HepG2 (cell line): ENCODE data around the gene IL6ST. TPM values are rescaled to one million over a fixed set of nuclear protein-coding genes. Genes with fewer than 3 reads are reported as not detected.
A peak's percentile ranks its signal among the peaks of the same experiment; 100 is the strongest.

ENCODE experiments used
- ATF5 ChIP-seq: sonication (generic); formaldehyde crosslinking; IDR thresholded peaks from 2 replicates; pipeline ENCODE4 v1.4.0; 2020; ENCODE audit warnings: mild to moderate bottlenecking, low read depth, missing genetic modification reagents
- ATRX ChIP-seq: sonication (generic); formaldehyde crosslinking; IDR thresholded peaks from 2 replicates; pipeline ENCODE4 v1.4.0; 2020; ENCODE audit warnings: missing genetic modification reagents, borderline replicate concordance
- CBX5 ChIP-seq: sonication (generic); formaldehyde crosslinking; IDR thresholded peaks from 2 replicates; pipeline ENCODE4 v1.4.0; 2020; ENCODE audit warnings: missing genetic modification reagents, borderline replicate concordance
- DRAP1 ChIP-seq: IDR thresholded peaks from 2 replicates; pipeline ENCODE4 v1.6.1; 2016; ENCODE audit warnings: missing genetic modification reagents, missing compliant biosample characterization
- HIVEP1 ChIP-seq: sonication (generic); formaldehyde crosslinking; IDR thresholded peaks from 2 replicates; pipeline ENCODE4 v1.4.0; 2020; ENCODE audit warnings: mild to moderate bottlenecking, missing genetic modification reagents
- HMGA1 ChIP-seq: sonication (generic); formaldehyde crosslinking; conservative IDR thresholded peaks from 2 replicates; pipeline ENCODE4 v1.4.0; 2020; ENCODE audit warnings: missing genetic modification reagents
- LCORL ChIP-seq, 2 experiments: fragments of 450-650 bp in 1 of 2; sonication (generic) in 1 of 2; formaldehyde crosslinking in 1 of 2; IDR thresholded peaks; 2 replicates each; pipeline versions ENCODE4 v1.5.0 to v1.6.1; 2017 to 2020; ENCODE audit warnings: antibody characterized with exemption in 1 of 2, missing genetic modification reagents in 1 of 2
- MZF1 ChIP-seq: sonication (generic); formaldehyde crosslinking; IDR thresholded peaks from 2 replicates; pipeline ENCODE4 v1.8.1; 2023; ENCODE audit warnings: mild to moderate bottlenecking, missing genetic modification reagents, borderline replicate concordance
- REL ChIP-seq: sonication (generic); formaldehyde crosslinking; conservative IDR thresholded peaks from 2 replicates; pipeline ENCODE4 v1.8.0; 2022; ENCODE audit warnings: mild to moderate bottlenecking, missing genetic modification reagents, moderate library complexity
- SIX1 ChIP-seq: sonication (generic); formaldehyde crosslinking; IDR thresholded peaks from 2 replicates; pipeline ENCODE4 v1.4.0; 2020; ENCODE audit warnings: missing genetic modification reagents, borderline replicate concordance
- SMAD1 ChIP-seq: sonication (generic); formaldehyde crosslinking; IDR thresholded peaks from 2 replicates; pipeline ENCODE4 v1.4.0; 2020; ENCODE audit warnings: missing genetic modification reagents, low read depth, mild to moderate bottlenecking, borderline replicate concordance
- TARDBP ChIP-seq: sonication (generic); formaldehyde crosslinking; IDR thresholded peaks from 2 replicates; pipeline ENCODE4 v1.8.0; 2022; ENCODE audit warnings: mild to moderate bottlenecking, missing genetic modification reagents
- TOE1 ChIP-seq: sonication (generic); formaldehyde crosslinking; IDR thresholded peaks from 2 replicates; pipeline ENCODE4 v1.4.0; 2020; ENCODE audit warnings: mild to moderate bottlenecking, missing genetic modification reagents
- ZFY ChIP-seq: sonication (generic); formaldehyde crosslinking; IDR thresholded peaks from 2 replicates; pipeline ENCODE4 v1.4.0; 2020; ENCODE audit warnings: missing genetic modification reagents
- ZFYVE20 ChIP-seq: sonication (generic); formaldehyde crosslinking; IDR thresholded peaks from 2 replicates; pipeline ENCODE4 v1.8.0; 2023; ENCODE audit warnings: low read depth, mild to moderate bottlenecking, moderate library complexity, missing genetic modification reagents, borderline replicate concordance
- ZNF33A ChIP-seq: sonication (generic); formaldehyde crosslinking; IDR thresholded peaks from 2 replicates; pipeline ENCODE4 v1.5.1; 2020; ENCODE audit warnings: missing genetic modification reagents, mild to moderate bottlenecking, moderate library complexity, borderline replicate concordance
- ZNF34 ChIP-seq: sonication (generic); formaldehyde crosslinking; IDR thresholded peaks from 2 replicates; pipeline ENCODE4 v1.4.0; 2020; ENCODE audit warnings: mild to moderate bottlenecking, missing genetic modification reagents, borderline replicate concordance
- ZNF577 ChIP-seq: sonication (generic); formaldehyde crosslinking; IDR thresholded peaks from 2 replicates; pipeline ENCODE4 v1.4.0; 2020; ENCODE audit warnings: mild to moderate bottlenecking, low read depth, missing genetic modification reagents, borderline replicate concordance
- ZNF782 ChIP-seq: sonication (generic); formaldehyde crosslinking; IDR thresholded peaks from 2 replicates; pipeline ENCODE4 v1.4.0; 2020; ENCODE audit warnings: missing genetic modification reagents, mild to moderate bottlenecking, borderline replicate concordance
- polyA plus RNA-seq, 8 experiments: library from polyadenylated mRNA; depleted of rRNA in 3 of 8; stranded (reverse) in 7 of 8; unstranded in 1 of 8; fragments of >200 nt; fragmentation: Illumina TruSeq in 4 of 8; extraction: Trizol in 4 of 8; gene quantifications; 2 replicates each; pipeline versions ENCODE4 v1.2.1 to v1.2.3, GENCODE V29; 2011 to 2016; ENCODE audit warnings: low read depth in 4 of 8, missing spikeins in 1 of 8, mixed read lengths in 1 of 8; ENCODE audit not compliant: insufficient read depth in 1 of 8
- total RNA-seq, 5 experiments: library from RNA; depleted of rRNA; stranded (reverse); fragments of >200 nt; fragmentation: Illumina TruSeq; extraction: Trizol; gene quantifications; 2 replicates each; pipeline ENCODE4 v1.2.3, GENCODE V29; 2016; ENCODE audit warnings: low read depth in 1 of 5
- TF ChIP-seq, protein P1 (sequence below): sonication (generic); formaldehyde crosslinking; conservative IDR thresholded peaks from 2 replicates; pipeline ENCODE4 v1.8.0; 2022; ENCODE audit warnings: mild to moderate bottlenecking, moderate library complexity, missing genetic modification reagents
- TF ChIP-seq, protein P2 (sequence below): sonication (generic); formaldehyde crosslinking; IDR thresholded peaks from 2 replicates; pipeline ENCODE4 v1.5.1; 2020; ENCODE audit warnings: missing genetic modification reagents, mild to moderate bottlenecking, borderline replicate concordance
- TF ChIP-seq, protein P3 (sequence below): sonication (generic); formaldehyde crosslinking; IDR thresholded peaks from 2 replicates; pipeline ENCODE4 v1.4.0; 2020; ENCODE audit warnings: missing genetic modification reagents, borderline replicate concordance

The IL6ST gene
- total and polyA plus RNA-seq, 2 of the 13 experiments (the other 11 are each of a cell fraction or from before 2014, with no cell fraction given), result 66.6 to 166 TPM

GRCh38 chr5:55934115-55934613 lies 60.6 kb downstream of the IL6ST start (continued):
- TF ChIP-seq HMGA1 (CRISPR knock-in tag), result no peak
- no peak; the same call in 1 of the 2 replicates for TF ChIP-seq CBX5 (CRISPR knock-in tag)
- peak; percentile 89 for TF ChIP-seq SIX1
- TF ChIP-seq ZNF34, result no peak
- TF ChIP-seq, protein P1, sequence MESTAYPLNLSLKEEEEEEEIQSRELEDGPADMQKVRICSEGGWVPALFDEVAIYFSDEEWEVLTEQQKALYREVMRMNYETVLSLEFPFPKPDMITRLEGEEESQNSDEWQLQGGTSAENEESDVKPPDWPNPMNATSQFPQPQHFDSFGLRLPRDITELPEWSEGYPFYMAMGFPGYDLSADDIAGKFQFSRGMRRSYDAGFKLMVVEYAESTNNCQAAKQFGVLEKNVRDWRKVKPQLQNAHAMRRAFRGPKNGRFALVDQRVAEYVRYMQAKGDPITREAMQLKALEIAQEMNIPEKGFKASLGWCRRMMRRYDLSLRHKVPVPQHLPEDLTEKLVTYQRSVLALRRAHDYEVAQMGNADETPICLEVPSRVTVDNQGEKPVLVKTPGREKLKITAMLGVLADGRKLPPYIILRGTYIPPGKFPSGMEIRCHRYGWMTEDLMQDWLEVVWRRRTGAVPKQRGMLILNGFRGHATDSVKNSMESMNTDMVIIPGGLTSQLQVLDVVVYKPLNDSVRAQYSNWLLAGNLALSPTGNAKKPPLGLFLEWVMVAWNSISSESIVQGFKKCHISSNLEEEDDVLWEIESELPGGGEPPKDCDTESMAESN (CRISPR knock-in tag), result peak; percentile 85; the same call in 1 of the 2 replicates
- no peak for TF ChIP-seq ZNF782 (CRISPR knock-in tag)
- TF ChIP-seq SMAD1 (CRISPR knock-in tag), result no peak; the same call in 1 of the 2 replicates
- TF ChIP-seq, protein P2, sequence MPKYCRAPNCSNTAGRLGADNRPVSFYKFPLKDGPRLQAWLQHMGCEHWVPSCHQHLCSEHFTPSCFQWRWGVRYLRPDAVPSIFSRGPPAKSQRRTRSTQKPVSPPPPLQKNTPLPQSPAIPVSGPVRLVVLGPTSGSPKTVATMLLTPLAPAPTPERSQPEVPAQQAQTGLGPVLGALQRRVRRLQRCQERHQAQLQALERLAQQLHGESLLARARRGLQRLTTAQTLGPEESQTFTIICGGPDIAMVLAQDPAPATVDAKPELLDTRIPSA (CRISPR knock-in tag), result no peak
- no peak for TF ChIP-seq ZNF33A (CRISPR knock-in tag)
- TF ChIP-seq, protein P3, sequence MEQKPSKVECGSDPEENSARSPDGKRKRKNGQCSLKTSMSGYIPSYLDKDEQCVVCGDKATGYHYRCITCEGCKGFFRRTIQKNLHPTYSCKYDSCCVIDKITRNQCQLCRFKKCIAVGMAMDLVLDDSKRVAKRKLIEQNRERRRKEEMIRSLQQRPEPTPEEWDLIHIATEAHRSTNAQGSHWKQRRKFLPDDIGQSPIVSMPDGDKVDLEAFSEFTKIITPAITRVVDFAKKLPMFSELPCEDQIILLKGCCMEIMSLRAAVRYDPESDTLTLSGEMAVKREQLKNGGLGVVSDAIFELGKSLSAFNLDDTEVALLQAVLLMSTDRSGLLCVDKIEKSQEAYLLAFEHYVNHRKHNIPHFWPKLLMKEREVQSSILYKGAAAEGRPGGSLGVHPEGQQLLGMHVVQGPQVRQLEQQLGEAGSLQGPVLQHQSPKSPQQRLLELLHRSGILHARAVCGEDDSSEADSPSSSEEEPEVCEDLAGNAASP (CRISPR knock-in tag), result peak; percentile 91; the same call in 1 of the 2 replicates
- no peak for TF ChIP-seq REL
- no peak for TF ChIP-seq MZF1 (CRISPR knock-in tag)
- no peak for TF ChIP-seq ATRX (CRISPR knock-in tag)
- no peak for TF ChIP-seq ATF5
- peak; percentile 83 for TF ChIP-seq LCORL (IDR thresholded peaks at IDR 0.05)
- TF ChIP-seq LCORL (CRISPR knock-in tag; IDR thresholded peaks at IDR 0.05), result peak; percentile 83
- TF ChIP-seq HIVEP1 (CRISPR knock-in tag), result peak; percentile 91
- TF ChIP-seq TOE1, result no peak; the same call in 1 of the 2 replicates
- peak; percentile 98 for TF ChIP-seq TARDBP (CRISPR knock-in tag)
- no peak for TF ChIP-seq ZFYVE20 (CRISPR knock-in tag)
- no peak for TF ChIP-seq DRAP1 (CRISPR knock-in tag)
- no peak for TF ChIP-seq ZNF577
- TF ChIP-seq ZFY (CRISPR knock-in tag), result no peak; the same call in 1 of the 2 replicates
